PC-9 (cell line): ENCODE data around the gene LRRC4C. TPM values are rescaled to one million over a fixed set of nuclear protein-coding genes. Genes with fewer than 3 reads are reported as not detected.

ENCODE experiments used
- BruUV-seq: library from RNA; stranded (reverse); fragments of 400-500 nt; replicated peaks from 2 replicates; lab custom pipeline; 2021; lab: Mats Ljungman, UMichigan
- CTCF ChIA-PET: fragments of 300-600 bp; sonication (Branson Sonifier 250); formaldehyde crosslinking; loops from one replicate; lab custom pipeline; 2022; ENCODE audit warnings: antibody characterized with exemption; lab: Charles Lee
- POLR2A ChIA-PET: fragments of 300-600 bp; sonication (Branson Sonifier 250); formaldehyde crosslinking; loops from one replicate; lab custom pipeline; 2022; ENCODE audit warnings: antibody characterized with exemption; ENCODE audit not compliant: unreplicated experiment; lab: Charles Lee
- DNase-seq, 2 experiments: peaks; one replicate each; pipeline versions ENCODE4 v3.0.0 to v3.0.0-alpha.2; 2015 to 2022; ENCODE audit warnings: mixed read lengths in 1 of 2
- H2AFZ ChIP-seq: fragments of 200-600 bp; sonication (generic); 2 replicates; pipeline ENCODE4 v1.8.1; 2017; ENCODE audit warnings: antibody characterized with exemption
- H3F3A ChIP-seq: fragments of 200-600 bp; sonication (generic); 2 replicates; pipeline ENCODE4 v1.8.1; 2017; ENCODE audit warnings: antibody characterized with exemption, mild to moderate bottlenecking, low read depth; ENCODE audit not compliant: insufficient read depth
- H3K27ac ChIP-seq: fragments of 200-600 bp; sonication (generic); 2 replicates; pipeline ENCODE4 v1.6.1; 2016; ENCODE audit warnings: mixed run types
- H3K27me3 ChIP-seq: fragments of 200-600 bp; sonication (generic); 2 replicates; pipeline ENCODE4 v1.6.1; 2016; ENCODE audit warnings: low read depth, mixed run types; ENCODE audit not compliant: insufficient read depth
- H3K36me3 ChIP-seq: fragments of 200-600 bp; sonication (generic); 2 replicates; pipeline ENCODE4 v1.6.1; 2016; ENCODE audit warnings: low read depth, mixed run types
- H3K4me1 ChIP-seq: fragments of 200-600 bp; sonication (generic); replicated peaks from 2 replicates; pipeline ENCODE4 v1.6.1; 2016; ENCODE audit warnings: mixed run types; ENCODE audit not compliant: insufficient read depth
- H3K4me2 ChIP-seq: fragments of 200-600 bp; sonication (generic); 2 replicates; pipeline ENCODE4 v1.6.1; 2017; ENCODE audit warnings: mixed run types
- H3K4me3 ChIP-seq: fragments of 200-600 bp; sonication (generic); 2 replicates; pipeline ENCODE4 v1.6.1; 2016; ENCODE audit warnings: mixed run types
- H3K79me2 ChIP-seq: fragments of 200-600 bp; sonication (generic); 2 replicates; pipeline ENCODE4 v1.6.1; 2017; ENCODE audit warnings: low read depth, mixed run types
- H3K9me2 ChIP-seq: fragments of 200-600 bp; sonication (generic); 2 replicates; pipeline ENCODE4 v1.8.1; 2017; ENCODE audit warnings: mild to moderate bottlenecking; ENCODE audit not compliant: insufficient read depth
- H3K9me3 ChIP-seq: fragments of 200-600 bp; sonication (generic); 2 replicates; pipeline ENCODE4 v1.8.1; 2016; ENCODE audit warnings: low read depth; ENCODE audit not compliant: insufficient read depth
- H4K20me1 ChIP-seq: fragments of 200-600 bp; sonication (generic); 2 replicates; pipeline ENCODE4 v1.8.1; 2017; ENCODE audit not compliant: insufficient read depth
- CTCF ChIP-seq: fragments of 200-600 bp; sonication (generic); conservative IDR thresholded peaks from 2 replicates; pipeline ENCODE4 v1.6.1; 2017; ENCODE audit warnings: mixed run types, antibody characterized with exemption, mild to moderate bottlenecking, moderate library complexity
- EZH2 ChIP-seq: fragments of 200-600 bp; sonication (generic); IDR thresholded peaks from 2 replicates; pipeline ENCODE4 v1.8.0; 2017; ENCODE audit warnings: antibody characterized with exemption, low read depth
- intact Hi-C: fragments of 100-400 bp; cut with micrococcal nuclease; formaldehyde crosslinking; loops from one replicate; pipeline ENCODE4 v1.10.0; 2022; ENCODE audit not compliant: unreplicated experiment
- total RNA-seq: library from RNA; stranded (reverse); gene quantifications from 2 replicates; pipeline ENCODE4 v1.2.3, GENCODE V29; 2021

Gene LRRC4C
- total RNA-seq, 1 experiment from 2014 or later = not detected

- Histone ChIP-seq H3K27ac (no peak overlapping the region), H3K9me2 (no peaks in the 10 kb centered on the region), H3K4me2 (no peak overlapping the region), H3K27me3 (no peaks in the 10 kb centered on the region), H3K4me1 (no peaks in the 10 kb centered on the region), H3K9me3 (no peaks in the 10 kb centered on the region), H4K20me1 (no peaks in the 10 kb centered on the region), H2AFZ (no peak overlapping the region), H3K4me3 (no peak overlapping the region), H3K79me2 (no peaks in the 10 kb centered on the region), H3K36me3 (no peaks in the 10 kb centered on the region), H3F3A (no peaks in the 10 kb centered on the region)
- no peak for DNase-seq
- no TSS peak for BruUV-seq
- intact Hi-C loops = no loop called here
- ChIA-PET CTCF (no interaction called here), POLR2A (no interaction called here)
- TF ChIP-seq EZH2 (no peak), CTCF (no peak)
These were observed 346.3 kb downstream of the LRRC4C start for GRCh38 chr11:41113160-41113559.

GRCh38 chr11:41110527-41110926, 348.9 kb downstream of the LRRC4C start:
- H3K9me3 ChIP-seq = no peaks in the 10 kb centered on the region
- no peaks in the 10 kb centered on the region for H3K4me1 ChIP-seq
- no peaks in the 10 kb centered on the region for H3K36me3 ChIP-seq
- H3K27me3 ChIP-seq = no peaks in the 10 kb centered on the region
- BruUV-seq = no TSS peak
- H2AFZ ChIP-seq = no peak overlapping the region
- CTCF ChIA-PET = no interaction called here
- no peak overlapping the region for H3K4me2 ChIP-seq
- H3K4me3 ChIP-seq = no peak overlapping the region
- H3K79me2 ChIP-seq = no peaks in the 10 kb centered on the region
- intact Hi-C loops = no loop called here
- no peaks in the 10 kb centered on the region for H3F3A ChIP-seq
- TF ChIP-seq EZH2 (no peak), CTCF (no peak)
- no peaks in the 10 kb centered on the region for H3K9me2 ChIP-seq
- no peak for DNase-seq
- H3K27ac ChIP-seq = no peak overlapping the region
- no peaks in the 10 kb centered on the region for H4K20me1 ChIP-seq
- POLR2A ChIA-PET = no interaction called here

GRCh38 chr11:41102471-41102870, 357.0 kb downstream of the LRRC4C start:
- intact Hi-C loops = no loop called here
- Histone ChIP-seq H2AFZ (no peak overlapping the region), H3K27ac (no peak overlapping the region), H3K4me1 (no peaks in the 10 kb centered on the region), H3K79me2 (no peaks in the 10 kb centered on the region), H3K36me3 (no peaks in the 10 kb centered on the region), H3K4me2 (no peak overlapping the region), H3K9me2 (no peaks in the 10 kb centered on the region), H3F3A (no peaks in the 10 kb centered on the region), H3K27me3 (no peaks in the 10 kb centered on the region), H3K4me3 (no peak overlapping the region), H3K9me3 (no peaks in the 10 kb centered on the region), H4K20me1 (no peaks in the 10 kb centered on the region)
- ChIA-PET POLR2A (no interaction called here), CTCF (no interaction called here)
- no TSS peak for BruUV-seq
- TF ChIP-seq CTCF = no peak
- TF ChIP-seq EZH2 = no peak
- no peak for DNase-seq
